ENCODE results near the gene DNAH10. TPM values are rescaled to one million over a fixed set of nuclear protein-coding genes. Genes with fewer than 3 reads are reported as not detected.

DNAH10 gene
- total and polyA plus RNA-seq, 2 of the 13 experiments (the other 11 are each of a cell fraction or from before 2014, with no cell fraction given), result 0.01 to 0.02 TPM

DNA sequence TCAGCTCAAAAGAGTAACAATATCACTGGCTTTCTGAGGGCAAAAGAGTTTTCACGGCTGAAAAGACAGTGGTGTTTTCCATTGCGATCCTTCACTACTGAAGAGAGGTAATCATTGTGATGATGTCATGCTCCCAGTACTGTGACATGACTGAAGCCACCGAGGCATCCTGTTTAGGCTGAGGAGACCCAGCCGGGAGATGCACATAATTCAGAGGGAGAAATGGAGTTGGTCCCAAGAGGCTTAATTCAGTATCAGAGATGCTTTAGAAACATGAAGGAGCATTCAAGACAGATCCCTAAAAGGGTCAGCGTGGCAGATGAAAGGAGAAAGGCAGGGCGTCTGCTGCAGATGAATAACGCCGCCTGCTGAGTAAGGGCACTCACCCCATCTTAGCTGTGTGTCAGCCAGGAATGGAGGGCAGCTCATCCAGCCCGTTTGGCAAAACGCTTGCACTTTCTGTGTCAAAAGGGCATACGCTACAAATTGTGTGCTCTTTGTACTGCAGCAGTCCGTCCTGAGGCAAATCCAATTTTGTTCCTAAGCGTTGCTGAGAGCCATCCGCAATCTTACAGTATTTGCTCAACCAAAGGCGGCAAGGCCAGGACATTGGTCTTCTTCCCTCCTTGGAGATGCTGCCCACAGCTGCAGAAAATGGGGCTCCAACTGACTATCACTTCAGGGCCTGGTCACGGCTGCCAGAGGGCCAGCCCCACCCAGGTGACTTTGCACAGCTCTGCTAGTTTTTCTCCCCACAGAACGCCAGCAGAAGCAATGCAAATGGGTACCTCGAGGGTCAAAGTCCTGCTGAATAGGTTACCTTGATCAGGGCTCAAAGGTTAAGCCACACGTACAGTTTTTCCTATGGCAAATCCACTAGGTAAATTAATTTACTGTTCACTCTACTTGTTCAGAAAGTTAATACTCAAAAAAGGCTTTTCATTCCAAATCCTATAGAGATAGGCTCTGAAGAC, 187.0 kb downstream of the DNAH10 start:
- H3K27me3 ChIP-seq (ENCODE audit: control insufficient read depth in 1 of 2, insufficient read depth in 2 of 2, low read length in 2 of 2), result no peaks in the 10 kb centered on the region
- peaks cover 42% of the 10 kb centered on the region for H3K4me1 ChIP-seq (ENCODE audit: insufficient read depth, low read length)
- peak; percentile 65 for DNase-seq (ENCODE audit: low spot score)
- H3K9ac ChIP-seq (ENCODE audit: insufficient read depth, low read depth, low read length), result peak overlapping the region; percentile 55
- H3K4me2 ChIP-seq (ENCODE audit: low read depth, low read length), result peak overlapping the region; percentile 85
- in situ Hi-C loops (cut with HindIII; ENCODE audit: extremely low pct_ligation_motif_present, low pct_unique_long_range_greater_than_20kb), result no loop called here
- ATAC-seq, result peak; percentile 86
- peak overlapping the region; percentile 75 for H3K27ac ChIP-seq (ENCODE audit: extremely low read length, insufficient read depth, low read length)
- H3K4me3 ChIP-seq (replicated peaks in 1 of 3; ENCODE audit: insufficient read depth in 1 of 3, low read depth in 2 of 3, low read length in 3 of 3), result peak overlapping the region; percentile 33 to 66 (median 35); a peak in 5 of 6 replicates
- no peak overlapping the region for H2AFZ ChIP-seq (ENCODE audit: low read length)
- FAIRE-seq, result peak; percentile 79
- H3K9me3 ChIP-seq (ENCODE audit: low read length), result no peaks in the 10 kb centered on the region
- H3K36me3 ChIP-seq (replicated peaks in 1 of 2; ENCODE audit: control insufficient read depth in 1 of 2, insufficient read depth in 2 of 2, low read length in 2 of 2), result no peaks in the 10 kb centered on the region; a peak in 1 of 5 replicates
- no peaks in the 10 kb centered on the region for H3K79me2 ChIP-seq (ENCODE audit: insufficient read depth, low read length)
- CTCF ChIA-PET (ENCODE audit: low intra/inter-chr PET ratio, low total read pairs), result no interaction called here
- WGBS (ENCODE audit: low lambda C conversion rate), result 14% methylated on average over 13 of the region's 19 CpGs
- TSS peak; percentile 35 for BruUV-seq (replicated peaks)
- no peaks in the 10 kb centered on the region for H4K20me1 ChIP-seq (ENCODE audit: insufficient read depth, low read length)
- POLR2A ChIA-PET, result interaction anchor here (1.8 to 3.1 kb wide), 2 partner anchors 13 to 23 kb away, joined by 4 to 15 read pairs; partner anchors contain the start of genes CCDC92 and ZNF664
- intact Hi-C loops (cut with micrococcal nuclease; ENCODE audit: unreplicated experiment), result loop anchor here (1.0 kb wide), 1 partner anchor 22 kb away; no protein-coding TSS in a partner anchor
- TF ChIP-seq KDM5B (CRISPR knock-in tag; IDR thresholded peaks at IDR 0.05; ENCODE audit: borderline replicate concordance), result peak; percentile 76; the same call in 1 of the 2 replicates
- 0 out of 2 replicates have a peak, but pooled peaks have one; percentile 3 for TF ChIP-seq TCF7 (IDR thresholded peaks at IDR 0.05; ENCODE audit: low read depth)
- peak; percentile 35; the same call in 1 of the 2 replicates for TF ChIP-seq ZBTB7B (CRISPR knock-in tag; IDR thresholded peaks at IDR 0.05)
- peak; percentile 54 for TF ChIP-seq SALL1 (CRISPR knock-in tag; IDR thresholded peaks at IDR 0.05)
- peak; percentile 62 for TF ChIP-seq SAP130 (CRISPR knock-in tag; IDR thresholded peaks at IDR 0.05; ENCODE audit: low read depth)
- peak; percentile 48; the same call in 1 of the 2 replicates for TF ChIP-seq TBX2 (CRISPR knock-in tag; IDR thresholded peaks at IDR 0.05; ENCODE audit: borderline replicate concordance)
- TF ChIP-seq ZNF839 (CRISPR knock-in tag; IDR thresholded peaks at IDR 0.05; ENCODE audit: borderline replicate concordance), result 0 out of 2 replicates have a peak, but pooled peaks have one; percentile 52
- TF ChIP-seq ATF7 (IDR thresholded peaks at IDR 0.05), result peak; percentile 86
- no peak for TF ChIP-seq ATF7 (CRISPR knock-in tag; IDR thresholded peaks at IDR 0.05)
- TF ChIP-seq ATF3 (CRISPR knock-in tag; IDR thresholded peaks at IDR 0.05), result 0 out of 2 replicates have a peak, but pooled peaks have one; percentile 35
- TF ChIP-seq, protein P1, sequence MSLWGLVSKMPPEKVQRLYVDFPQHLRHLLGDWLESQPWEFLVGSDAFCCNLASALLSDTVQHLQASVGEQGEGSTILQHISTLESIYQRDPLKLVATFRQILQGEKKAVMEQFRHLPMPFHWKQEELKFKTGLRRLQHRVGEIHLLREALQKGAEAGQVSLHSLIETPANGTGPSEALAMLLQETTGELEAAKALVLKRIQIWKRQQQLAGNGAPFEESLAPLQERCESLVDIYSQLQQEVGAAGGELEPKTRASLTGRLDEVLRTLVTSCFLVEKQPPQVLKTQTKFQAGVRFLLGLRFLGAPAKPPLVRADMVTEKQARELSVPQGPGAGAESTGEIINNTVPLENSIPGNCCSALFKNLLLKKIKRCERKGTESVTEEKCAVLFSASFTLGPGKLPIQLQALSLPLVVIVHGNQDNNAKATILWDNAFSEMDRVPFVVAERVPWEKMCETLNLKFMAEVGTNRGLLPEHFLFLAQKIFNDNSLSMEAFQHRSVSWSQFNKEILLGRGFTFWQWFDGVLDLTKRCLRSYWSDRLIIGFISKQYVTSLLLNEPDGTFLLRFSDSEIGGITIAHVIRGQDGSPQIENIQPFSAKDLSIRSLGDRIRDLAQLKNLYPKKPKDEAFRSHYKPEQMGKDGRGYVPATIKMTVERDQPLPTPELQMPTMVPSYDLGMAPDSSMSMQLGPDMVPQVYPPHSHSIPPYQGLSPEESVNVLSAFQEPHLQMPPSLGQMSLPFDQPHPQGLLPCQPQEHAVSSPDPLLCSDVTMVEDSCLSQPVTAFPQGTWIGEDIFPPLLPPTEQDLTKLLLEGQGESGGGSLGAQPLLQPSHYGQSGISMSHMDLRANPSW (CRISPR knock-in tag; IDR thresholded peaks at IDR 0.05; ENCODE audit: borderline replicate concordance), result 0 out of 2 replicates have a peak, but pooled peaks have one; percentile 60
- TF ChIP-seq MED13 (CRISPR knock-in tag; IDR thresholded peaks at IDR 0.05), result no peak
- TF ChIP-seq TBL1XR1 (IDR thresholded peaks at IDR 0.05; ENCODE audit: borderline replicate concordance, low read length, partially characterized antibody), result no peak
- peak; percentile 61; the same call in 1 of the 2 replicates for TF ChIP-seq MEIS2 (CRISPR knock-in tag; IDR thresholded peaks at IDR 0.05)
- 0 out of 2 replicates have a peak, but pooled peaks have one; percentile 25 for TF ChIP-seq ZNF788 (CRISPR knock-in tag; IDR thresholded peaks at IDR 0.05; ENCODE audit: borderline replicate concordance)
- no peak for TF ChIP-seq KDM1A (CRISPR knock-in tag; IDR thresholded peaks at IDR 0.05)
- TF ChIP-seq ZNF629 (CRISPR knock-in tag; conservative IDR thresholded peaks at IDR 0.05), result peak; percentile 56; the same call in 1 of the 2 replicates
- 0 out of 2 replicates have a peak, but pooled peaks have one; percentile 15 for TF ChIP-seq ZNF777 (CRISPR knock-in tag; IDR thresholded peaks at IDR 0.05)
- TF ChIP-seq ZNF563 (CRISPR knock-in tag; IDR thresholded peaks at IDR 0.05), result no peak
- TF ChIP-seq ZNF549 (CRISPR knock-in tag; IDR thresholded peaks at IDR 0.05), result no peak
- TF ChIP-seq MED8 (CRISPR knock-in tag; IDR thresholded peaks at IDR 0.05; ENCODE audit: insufficient replicate concordance), result no peak
